Fibroblast of skin of back (primary cell): ENCODE data around the gene PRLHR.

ENCODE experiments used
- DNase-seq: peaks from one replicate; pipeline ENCODE4 v3.0.0-alpha.2; 2013

The PRLHR gene

DNA sequence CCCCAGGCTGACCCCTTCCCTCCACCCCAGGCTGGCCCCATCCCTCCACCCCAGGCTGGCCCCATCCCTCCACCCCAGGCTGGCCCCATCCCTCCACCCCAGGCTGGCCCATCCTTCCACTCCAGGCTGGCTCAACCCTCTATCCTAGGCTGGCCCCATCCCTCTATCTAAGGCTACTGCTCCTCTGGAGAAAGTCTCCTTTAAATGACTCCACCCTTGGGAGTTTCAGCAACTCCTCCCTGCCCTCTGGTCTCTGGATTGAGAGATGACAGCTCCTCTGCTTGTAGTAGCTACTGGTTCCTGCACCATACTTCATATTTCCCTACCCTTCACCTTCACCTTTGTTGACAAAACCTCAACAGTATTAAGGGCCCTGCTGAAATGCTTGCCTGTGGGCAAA, 8.5 kb downstream of the PRLHR start:
- DNase-seq, result no peak

DNA sequence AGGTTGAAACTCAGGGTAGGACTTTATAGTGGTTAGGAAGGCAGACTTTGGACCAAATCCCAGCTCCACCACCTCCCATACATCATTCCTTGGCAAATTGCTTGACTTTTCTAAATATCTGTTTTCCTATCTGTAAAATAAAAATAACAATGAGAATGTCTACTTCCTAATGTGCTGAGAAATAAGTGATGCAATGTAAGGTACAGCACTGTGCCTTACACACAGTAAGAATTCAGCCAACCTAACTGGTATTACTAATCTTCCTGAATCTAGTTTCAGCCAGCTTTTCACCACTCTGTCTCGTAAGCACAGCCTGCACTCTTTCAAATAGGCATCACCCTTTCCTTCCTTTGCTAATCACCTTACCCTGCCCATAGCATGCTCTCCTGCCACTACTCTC, 9.7 kb downstream of the PRLHR start:
- no peak for DNase-seq

DNA sequence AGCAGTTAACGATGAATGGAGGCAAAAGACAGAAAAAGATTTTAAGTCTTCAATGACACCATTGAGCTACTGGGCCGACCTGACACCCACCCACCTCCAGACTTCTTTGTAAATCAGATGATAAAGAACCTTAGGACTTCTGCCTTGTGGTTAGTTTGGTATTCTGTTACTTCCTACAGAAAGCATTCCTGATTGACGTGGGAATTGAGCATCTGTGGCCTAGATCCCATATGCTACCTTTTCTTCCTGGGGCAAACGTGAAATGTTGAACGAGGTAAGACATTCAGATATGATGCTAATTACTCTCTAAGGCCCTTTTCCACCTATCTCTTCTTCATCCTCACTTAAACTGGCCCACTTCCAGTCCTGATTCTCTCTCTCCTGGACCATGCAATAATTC, 10.2 kb downstream of the PRLHR start:
- no peak for DNase-seq

DNA sequence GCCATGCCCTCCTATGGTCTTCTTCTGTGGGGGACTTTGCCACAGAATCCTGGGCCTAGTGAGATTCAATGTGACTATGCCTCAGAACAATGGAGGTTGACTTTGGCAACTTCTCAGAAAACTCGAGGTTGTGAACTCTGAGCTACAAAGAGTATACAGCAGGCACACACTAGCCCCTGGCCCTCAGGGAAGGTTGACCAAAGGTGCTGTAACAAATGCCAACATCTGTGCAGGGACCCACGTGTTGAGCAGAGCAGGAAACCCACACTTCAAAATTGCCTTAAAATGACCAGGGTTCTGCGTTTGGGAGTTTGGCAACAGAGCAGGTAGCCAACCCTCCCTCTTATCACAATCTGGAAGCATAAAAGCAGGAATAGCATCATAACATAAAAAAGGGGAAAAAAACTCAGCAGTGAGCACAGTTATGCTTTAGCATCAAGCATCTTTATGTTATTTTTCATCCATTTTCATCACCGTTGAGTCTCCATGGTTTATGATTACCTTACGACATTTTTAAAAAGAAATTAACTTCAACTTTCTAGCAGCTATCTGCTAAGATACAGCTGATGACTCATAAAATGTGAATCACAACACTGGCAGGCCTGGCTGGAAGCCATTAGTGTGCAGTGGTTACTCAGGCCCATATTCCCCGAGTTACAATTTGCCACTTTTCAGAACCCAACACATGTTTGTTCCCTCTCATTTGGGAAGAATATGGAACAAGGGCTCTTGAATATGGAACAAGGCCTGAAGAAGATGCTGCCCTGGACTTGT, 11.1 kb downstream of the PRLHR start:
- DNase-seq, result peak; percentile 75

DNA sequence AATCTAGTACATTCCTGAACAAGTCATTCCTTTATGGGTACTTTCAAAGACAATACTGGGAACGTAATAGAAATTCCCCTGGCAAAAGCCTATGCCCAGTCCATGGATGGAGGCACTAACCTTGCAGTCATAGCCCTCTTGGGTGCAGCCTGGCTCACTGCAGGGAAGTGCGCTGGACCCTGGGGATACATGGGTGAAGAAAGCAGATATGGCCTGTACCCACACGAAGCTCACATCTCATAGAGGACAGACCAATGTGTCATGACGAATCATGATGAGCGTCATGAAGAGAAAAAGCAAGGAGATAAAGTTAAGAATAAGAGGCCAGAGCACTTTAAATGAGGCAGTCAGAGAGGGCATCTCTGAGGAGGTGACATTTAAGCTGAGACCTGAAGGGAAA, 11.8 kb downstream of the PRLHR start:
- DNase-seq, result no peak

DNA sequence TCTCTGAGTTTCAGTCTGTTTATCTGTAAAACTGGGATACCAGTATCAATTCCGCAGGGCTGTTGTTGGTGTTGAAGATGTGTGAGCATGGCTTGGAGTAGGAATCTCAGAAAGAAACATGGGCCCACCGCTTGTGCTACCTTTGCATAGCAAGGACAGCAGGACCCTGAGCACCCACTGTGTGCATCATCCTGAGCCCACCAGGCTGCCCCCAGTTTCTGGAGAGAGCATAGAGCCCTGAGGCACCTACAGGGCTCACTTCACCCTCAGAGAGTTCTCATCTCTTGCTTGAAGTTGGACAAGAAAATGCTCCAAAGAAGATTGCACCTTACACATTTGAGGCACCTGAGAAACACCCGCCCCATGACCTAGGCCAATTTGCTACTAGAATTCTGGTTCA, 12.9 kb downstream of the PRLHR start:
- no peak for DNase-seq

DNA sequence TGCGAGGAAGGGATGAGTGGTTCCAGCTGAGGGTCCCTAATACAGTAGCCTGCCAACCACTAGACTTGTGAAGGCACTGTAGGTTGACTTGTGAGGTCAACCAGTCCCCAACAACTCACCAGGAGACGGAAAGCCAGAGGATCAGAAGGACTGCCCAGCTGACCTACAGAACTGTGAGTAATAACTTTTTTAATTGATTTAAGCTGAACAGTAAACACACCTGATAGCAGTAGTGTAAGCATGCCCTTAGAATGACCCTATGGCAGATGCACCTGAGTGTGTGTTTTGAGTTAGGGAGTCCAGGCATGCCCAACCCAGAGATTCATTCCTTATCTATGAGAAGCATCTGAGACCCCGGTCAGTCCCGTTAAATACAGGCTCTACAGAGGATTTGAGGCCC, 14.1 kb downstream of the PRLHR start:
- DNase-seq, result no peak

DNA sequence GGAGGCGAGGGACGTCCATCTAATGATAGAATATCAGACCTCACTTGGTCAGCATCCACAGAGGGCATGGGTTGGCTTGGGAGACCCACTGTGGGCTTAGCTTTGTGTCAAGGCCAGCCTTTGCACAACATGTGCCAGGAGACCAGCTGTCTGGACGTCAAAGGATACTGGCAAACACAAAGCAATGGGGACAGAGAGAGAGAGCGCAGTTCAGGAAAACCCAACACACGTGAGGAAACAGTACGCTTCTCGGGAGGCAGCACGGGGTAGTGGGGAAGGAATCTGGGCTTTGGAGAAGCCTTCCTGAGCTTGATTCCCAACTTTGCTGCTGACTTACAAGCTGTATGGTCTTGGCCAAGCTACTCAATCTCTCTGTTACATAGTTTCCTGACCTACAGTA, 14.7 kb downstream of the PRLHR start:
- no peak for DNase-seq

DNA sequence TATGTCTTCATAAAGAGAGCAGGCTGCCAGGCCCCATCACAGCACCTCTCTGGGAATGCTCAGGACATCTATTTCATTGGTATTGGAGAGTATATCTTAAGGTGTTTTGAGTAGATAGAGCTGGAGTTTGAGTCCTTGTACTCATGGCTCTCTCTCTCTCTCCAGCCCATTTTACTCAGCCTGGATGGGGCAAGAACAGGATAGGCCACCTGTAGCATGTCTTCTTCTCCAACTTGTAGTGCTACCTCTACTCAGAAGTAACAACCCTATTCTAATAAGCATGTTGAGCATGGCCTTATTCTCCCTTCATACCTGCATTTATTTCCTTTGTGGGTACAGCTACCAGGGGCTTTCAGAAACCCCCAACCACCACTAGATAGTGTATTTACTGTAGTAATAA, 21.9 kb downstream of the PRLHR start:
- no peak for DNase-seq

DNA sequence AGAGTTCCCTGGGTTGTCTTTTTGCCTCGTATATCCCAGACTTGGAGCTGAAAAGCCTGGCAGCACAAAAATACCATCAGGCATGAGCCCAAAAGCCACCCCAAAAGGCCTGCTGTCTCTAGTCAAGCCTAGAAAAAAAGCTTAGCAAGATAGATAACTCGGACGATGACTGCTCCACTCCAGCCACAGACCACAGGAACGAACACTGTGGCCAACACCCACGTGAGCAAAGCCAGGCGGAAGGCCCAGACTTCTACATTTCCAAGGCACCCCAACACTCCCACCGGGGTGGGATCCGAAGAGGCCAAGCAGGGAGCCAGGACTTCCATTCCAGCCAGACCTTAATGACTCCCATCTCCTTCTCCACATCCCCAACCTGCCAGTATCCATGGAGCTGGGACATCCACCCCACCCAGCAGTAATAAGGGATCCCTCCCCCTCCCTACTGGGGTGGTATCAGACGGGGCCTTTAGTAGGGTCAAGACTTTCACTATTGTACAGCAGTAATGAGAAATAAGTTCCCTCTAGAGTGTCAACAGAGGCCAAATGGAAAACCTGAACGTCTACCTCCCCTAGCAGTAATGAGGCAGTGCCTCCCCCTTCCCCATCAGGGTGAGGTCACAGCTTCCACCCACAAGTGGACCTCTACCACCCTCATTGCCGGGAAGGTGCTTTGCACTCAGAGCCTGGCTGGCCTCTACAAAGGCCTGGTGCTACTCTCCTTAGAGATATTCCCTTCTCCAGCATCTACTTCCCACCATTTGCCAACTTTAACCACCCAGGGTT, 23.0 kb downstream of the PRLHR start:
- no peak for DNase-seq

DNA sequence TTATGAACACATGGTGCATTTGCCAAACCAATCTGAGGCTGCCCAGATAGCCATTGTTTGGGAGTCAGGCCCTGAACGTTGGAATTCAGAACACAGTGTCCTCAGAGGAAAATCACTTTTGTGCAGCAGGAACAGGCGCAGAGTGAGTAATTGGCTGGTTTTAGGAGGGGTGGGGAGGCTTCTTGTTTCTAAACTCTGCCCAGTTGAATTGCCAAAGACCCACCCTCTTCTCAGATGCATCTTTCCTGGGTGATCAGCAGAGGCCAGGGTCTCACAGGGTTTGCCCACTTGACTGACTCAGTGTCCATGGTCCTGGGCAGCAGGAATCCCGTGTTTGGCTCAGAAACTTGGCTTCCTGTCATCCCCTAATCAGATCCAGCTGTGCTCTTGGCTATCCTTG, 24.3 kb downstream of the PRLHR start:
- no peak for DNase-seq

DNA sequence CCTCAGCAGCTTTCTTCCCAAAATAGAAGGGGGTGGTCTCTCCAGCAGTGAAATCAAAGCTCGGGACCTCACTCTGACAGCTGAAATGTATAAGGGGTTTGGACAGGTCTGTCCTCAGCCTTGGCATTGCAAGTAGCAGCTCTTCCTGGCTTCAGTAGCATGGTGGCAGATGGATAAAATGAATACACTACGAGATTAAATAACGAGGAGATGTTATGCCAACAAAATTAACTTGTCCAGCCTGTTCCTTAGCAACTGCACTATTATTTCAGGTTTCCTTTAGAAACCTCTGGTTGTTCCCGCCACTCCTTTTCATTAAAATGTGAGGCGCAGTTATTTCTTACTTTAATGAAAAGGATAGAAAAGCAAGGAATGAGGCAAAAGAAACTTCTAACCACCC, 24.9 kb downstream of the PRLHR start:
- DNase-seq, result no peak

DNA sequence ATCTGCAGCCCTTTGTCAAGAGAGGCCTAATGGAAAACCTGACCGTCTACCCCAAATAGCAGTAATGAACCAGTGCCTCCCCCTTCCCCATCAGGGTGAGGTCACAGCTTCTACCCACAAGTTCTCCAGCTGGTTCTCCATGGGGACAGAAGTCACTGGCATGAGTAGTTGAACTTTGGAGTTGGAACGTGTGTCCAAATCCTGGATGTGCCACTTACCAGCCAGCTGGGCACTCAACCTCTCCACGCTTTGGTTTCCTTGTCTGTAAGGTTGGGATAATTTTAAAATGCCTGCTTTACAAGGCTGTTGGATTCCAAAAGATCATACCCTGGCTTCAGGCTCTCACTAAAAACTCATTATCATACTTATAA, 25.6 kb downstream of the PRLHR start:
- no peak for DNase-seq

DNA sequence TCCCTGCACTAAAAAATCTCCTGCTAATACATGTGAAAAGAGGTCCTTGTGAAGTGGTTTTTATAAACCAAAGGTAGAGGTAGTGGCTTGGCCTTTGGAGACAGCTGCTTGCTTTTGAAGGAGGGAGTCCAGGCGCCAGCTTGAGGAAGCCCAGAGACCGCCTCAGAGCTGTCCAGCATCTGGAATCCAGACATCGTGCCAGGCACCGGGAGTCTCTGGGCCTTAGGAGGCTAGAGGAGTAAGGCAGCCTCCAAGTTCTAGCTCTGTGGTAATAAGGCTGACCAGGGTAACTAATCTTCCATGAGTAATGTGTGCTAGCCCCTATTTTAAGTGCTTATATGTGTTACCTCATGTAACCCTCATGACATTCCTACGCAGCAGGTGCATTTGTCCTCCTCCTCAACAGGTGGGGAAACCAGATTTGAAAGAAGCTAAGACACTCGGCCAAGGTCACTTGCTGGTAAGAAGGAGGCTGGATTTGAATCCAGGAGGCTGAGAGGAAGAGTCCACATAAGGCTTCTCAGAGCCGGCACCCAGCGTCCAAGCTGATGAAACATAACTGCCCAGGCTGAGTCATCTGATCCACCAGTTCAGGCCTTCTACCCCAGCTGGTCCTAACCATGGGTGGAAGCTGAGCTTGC, 26.1 kb downstream of the PRLHR start:
- no peak for DNase-seq

DNA sequence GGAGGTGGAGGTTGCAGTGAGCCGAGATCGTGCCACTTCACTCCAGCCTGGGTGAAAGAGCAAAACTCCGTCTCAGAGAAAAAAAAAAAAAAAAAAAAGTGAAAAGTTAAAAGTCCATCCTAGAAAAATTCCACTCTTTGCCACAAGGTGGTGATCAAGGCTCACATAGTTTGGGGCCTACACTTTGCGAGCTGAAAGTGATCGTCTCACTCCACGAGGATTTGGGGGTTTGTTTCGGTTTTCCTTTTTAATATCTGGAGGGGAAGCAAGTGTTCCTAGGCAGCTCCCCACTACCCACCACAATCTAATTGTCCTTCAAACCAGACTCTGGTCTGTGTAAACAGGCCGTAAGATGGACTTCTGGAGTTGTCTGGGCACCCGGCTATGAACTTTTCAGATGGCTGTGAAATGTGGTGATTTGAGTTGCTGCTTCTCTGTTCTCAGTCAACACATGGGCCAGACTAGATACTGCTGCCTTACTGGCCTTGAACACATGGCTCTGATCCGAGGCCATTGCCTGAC, 27.1 kb downstream of the PRLHR start:
- peak; percentile 61 for DNase-seq

DNA sequence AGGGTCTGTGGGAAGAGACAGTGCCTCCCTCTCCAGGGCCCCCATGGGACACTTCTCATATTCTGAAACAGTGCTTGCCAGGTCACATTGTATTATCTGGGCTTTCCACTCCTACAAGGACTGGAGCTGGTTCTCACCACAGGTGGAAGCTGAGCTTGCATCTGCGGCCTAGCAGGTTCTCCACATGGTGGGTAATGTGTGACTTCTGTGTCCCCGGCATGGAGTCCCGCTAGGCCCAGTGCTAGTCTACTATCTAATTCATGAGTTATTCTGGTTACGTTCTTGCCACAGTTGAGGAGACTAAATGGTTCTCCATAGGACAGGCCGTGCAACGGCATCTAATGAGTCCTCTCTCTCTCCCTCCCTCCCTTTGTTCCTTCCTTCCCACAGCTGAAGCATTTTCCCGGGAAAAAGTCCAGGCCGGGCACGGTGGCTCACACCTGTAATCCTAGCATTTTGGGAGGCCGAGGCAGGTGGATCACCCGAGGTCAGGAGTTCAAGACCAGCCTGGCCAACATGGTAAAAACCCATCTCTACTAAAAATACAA, 27.7 kb downstream of the PRLHR start:
- no peak for DNase-seq

DNA sequence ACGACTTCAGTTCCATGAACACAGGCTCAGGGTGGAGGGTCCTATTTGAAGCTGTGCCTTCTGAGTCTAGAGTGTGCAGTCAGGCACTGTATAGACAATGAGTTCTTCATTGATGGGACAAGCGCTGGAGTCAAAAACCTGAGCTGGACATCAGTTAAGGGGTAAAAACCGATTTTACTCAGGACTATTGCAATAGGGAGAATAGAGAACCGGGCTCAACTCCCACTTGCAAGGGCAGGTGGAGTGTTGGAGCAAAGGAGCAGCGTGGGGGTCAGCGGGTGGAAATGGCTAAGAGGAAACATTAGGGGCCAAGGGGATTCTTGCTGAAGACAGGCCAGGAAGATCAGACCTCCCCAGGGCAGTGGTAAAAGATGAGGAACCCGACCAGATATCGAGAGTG, 28.5 kb downstream of the PRLHR start:
- DNase-seq, result no peak

DNA sequence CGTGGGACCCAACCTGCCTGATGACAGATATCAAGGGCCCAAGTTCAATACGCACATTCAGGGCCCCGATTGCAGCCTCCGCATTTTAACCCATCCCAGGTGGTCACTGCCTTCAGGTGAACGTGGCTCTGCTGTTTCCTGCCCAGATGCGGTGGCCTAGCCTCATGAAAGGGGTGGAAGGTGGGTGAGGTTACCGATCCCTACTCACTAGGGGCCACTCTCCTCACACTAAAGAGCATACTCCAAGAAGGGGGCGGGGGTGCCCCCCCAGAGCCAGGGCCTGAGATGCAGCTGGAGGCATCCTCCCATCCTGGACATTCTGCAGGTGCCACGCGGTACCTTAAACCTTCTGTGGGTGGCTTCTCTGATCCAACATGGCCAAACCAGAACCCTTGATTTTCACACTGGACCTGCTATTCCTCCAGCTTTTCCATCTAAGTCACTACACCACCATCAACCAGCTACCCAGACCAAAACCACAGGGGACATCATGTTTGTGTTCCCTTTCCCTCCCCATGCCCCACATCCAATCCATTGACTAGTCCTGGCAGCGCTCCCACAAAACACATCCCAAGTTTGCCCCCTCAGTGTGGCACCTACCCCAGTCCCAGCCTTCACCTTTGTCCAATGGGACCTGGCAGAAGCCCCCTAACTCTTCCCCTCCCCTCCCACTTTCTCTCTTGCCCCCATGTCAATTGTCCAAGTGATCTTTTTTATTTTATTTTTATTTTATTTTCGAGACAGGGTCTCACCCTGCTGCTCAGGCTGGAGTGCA, 30.0 kb downstream of the PRLHR start:
- DNase-seq, result no peak

DNA sequence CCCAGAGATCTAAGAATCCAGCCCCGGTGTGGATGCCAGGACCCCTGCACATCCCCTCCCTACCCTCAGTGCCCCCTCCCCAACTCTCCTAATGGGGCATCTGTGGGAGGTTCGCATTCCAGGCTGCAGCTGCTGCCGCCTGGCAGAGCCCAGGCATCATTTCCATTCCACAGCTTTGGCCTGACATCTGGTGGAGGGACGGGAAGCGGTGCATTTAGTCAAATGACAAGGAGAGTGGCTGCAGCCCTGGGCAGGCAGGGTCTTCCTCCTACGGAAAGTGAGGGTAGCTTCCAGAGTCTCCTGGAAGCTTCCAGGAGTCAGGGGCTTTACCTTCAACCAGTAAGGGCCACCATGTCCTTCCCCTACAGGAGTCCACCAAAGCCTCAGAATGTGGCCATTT, 30.8 kb downstream of the PRLHR start:
- DNase-seq, result peak; percentile 22

DNA sequence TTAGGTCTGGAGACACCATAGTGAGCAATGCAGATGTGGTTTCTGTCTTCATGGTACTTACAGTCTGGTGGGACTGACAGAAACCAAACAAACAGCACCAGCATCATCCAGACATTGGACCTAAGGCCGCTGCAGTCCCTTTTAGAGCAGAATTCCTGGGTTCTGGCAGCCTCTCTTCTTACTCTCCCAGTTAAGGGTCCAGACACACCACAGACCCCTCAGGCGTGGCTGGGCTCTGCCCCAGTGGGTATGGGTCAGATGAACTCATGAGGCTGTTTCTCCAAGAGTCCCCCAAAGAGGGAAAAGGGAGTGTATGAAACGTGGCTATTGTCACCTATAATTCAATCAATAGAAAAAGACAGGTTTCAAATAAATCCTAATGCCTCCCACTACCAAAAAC, 31.3 kb downstream of the PRLHR start:
- DNase-seq, result no peak

DNA sequence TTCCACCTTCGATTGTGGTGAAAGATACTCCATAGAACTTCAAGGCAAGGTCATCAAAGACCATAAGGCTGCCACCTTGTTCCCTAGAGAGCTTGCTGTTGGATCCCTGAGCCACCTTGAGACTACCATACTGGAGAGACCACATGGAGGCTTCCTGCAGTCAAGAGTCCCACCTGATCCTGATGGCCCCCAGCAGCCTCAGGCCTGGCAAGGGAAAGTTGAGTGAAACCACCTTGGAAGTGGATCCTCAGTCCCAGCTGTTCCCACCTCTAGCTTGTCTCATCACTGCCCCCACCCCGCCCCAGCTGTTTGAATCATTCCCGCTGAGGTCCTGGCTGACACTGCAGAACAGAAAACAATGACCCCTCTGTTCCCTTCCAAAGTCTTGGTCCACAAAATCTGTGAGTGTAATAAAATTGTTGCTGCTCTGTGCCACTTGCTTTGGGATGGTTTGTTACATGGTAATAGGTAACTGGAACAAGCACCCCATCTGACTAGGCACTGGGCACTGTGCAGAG, 32.0 kb downstream of the PRLHR start:
- no peak for DNase-seq

DNA sequence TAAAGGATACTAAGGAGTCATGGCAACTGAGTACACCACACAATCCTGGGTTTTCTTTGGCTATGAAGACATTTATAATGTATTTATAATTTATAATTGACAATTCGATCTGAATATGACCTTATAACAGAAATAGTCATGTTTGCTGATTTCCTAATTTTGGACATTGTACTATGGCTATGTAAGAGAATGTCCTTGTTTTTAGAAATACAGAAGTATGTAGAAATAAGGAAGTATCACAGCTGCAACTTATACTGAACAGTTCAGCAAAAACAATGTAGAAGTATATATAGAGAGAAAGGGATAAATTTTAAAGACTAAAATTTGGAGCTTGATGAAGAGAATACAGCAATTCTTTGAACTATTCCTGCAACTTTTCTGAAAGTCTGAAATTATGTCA, 32.6 kb downstream of the PRLHR start:
- no peak for DNase-seq
